ENCODE data around the gene EEF1A1. TPM values are rescaled to one million over a fixed set of nuclear protein-coding genes. Genes with fewer than 3 reads are reported as not detected.

The EEF1A1 gene
- total RNA-seq, 4 donors from 2014 or later: 7,087 to 8,344 (median 7,781) TPM

GRCh38 chr6:73503027-73503772 lies 17.6 kb downstream of the EEF1A1 start:
- H3K27ac ChIP-seq: no peak overlapping the region
- no peaks in the 10 kb centered on the region for H3K9me3 ChIP-seq
- H3K27me3 ChIP-seq: no peaks in the 10 kb centered on the region
- 53 to 67% methylated on average over 2 of the region's 2 CpGs for WGBS, 2 donors
- no peak overlapping the region for H3K4me3 ChIP-seq
- DNase-seq (ENCODE audit: low spot score in 2 of 2): no peak
- H3K36me3 ChIP-seq: peaks cover 0 to 68% (median 4%) of the 10 kb centered on the region in 3 donors
- no peaks in the 10 kb centered on the region for H3K4me1 ChIP-seq
- no peak for TF ChIP-seq POLR2A (IDR thresholded peaks at IDR 0.05)
- no peak for TF ChIP-seq CTCF (IDR thresholded peaks at IDR 0.05)
- TF ChIP-seq EP300 (IDR thresholded peaks at IDR 0.05): no peak

- 91 to 95% methylated on average over 3 of the region's 3 CpGs for WGBS, 2 donors
- Histone ChIP-seq H3K27ac (no peak overlapping the region), H3K9me3 (no peaks in the 10 kb centered on the region), H3K36me3 (peaks cover 2 to 98% (median 4%) of the 10 kb centered on the region in 3 donors), H3K4me3 (no peak overlapping the region), H3K4me1 (no peaks in the 10 kb centered on the region), H3K27me3 (no peaks in the 10 kb centered on the region)
- TF ChIP-seq EP300 (IDR thresholded peaks at IDR 0.05) (no peak), CTCF (IDR thresholded peaks at IDR 0.05) (no peak), POLR2A (IDR thresholded peaks at IDR 0.05) (no peak)
- no peak for DNase-seq (ENCODE audit: low spot score in 2 of 2)
These were observed 22.9 kb downstream of the EEF1A1 start for GRCh38 chr6:73497915-73498314.

- TF ChIP-seq CTCF (IDR thresholded peaks at IDR 0.05): no peak
- TF ChIP-seq EP300 (IDR thresholded peaks at IDR 0.05): no peak
- no peak for TF ChIP-seq POLR2A (IDR thresholded peaks at IDR 0.05)
- peaks cover 0 to 96% (median 11%) of the 10 kb centered on the region in 3 donors for H3K36me3 ChIP-seq
These were observed 29.5 kb downstream of the EEF1A1 start for GRCh38 chr6:73491377-73491776.

GRCh38 chr6:73487473-73487872 lies 33.4 kb downstream of the EEF1A1 start:
- H3K4me1 ChIP-seq: no peaks in the 10 kb centered on the region
- 89 to 98% methylated on average over 6 to 7 of the region's 7 CpGs for WGBS, 2 donors
- H3K4me3 ChIP-seq: no peak overlapping the region
- no peaks in the 10 kb centered on the region for H3K27me3 ChIP-seq
- no peak overlapping the region for H3K27ac ChIP-seq
- peaks cover 0 to 7% (median 0%) of the 10 kb centered on the region in 4 donors for H3K9me3 ChIP-seq
- DNase-seq (ENCODE audit: low spot score in 2 of 2): no peak
- peaks cover 0 to 99% (median 27%) of the 10 kb centered on the region in 3 donors for H3K36me3 ChIP-seq
- TF ChIP-seq POLR2A (IDR thresholded peaks at IDR 0.05) (no peak), EP300 (IDR thresholded peaks at IDR 0.05) (no peak), CTCF (IDR thresholded peaks at IDR 0.05) (no peak)

More at GRCh38 chr6:73491377-73491776, 29.5 kb downstream of the EEF1A1 start:
- H3K4me3 ChIP-seq: no peak overlapping the region
- H3K27me3 ChIP-seq: no peaks in the 10 kb centered on the region
- no peak overlapping the region for H3K27ac ChIP-seq
- H3K9me3 ChIP-seq: peaks cover 0 to 7% (median 0%) of the 10 kb centered on the region in 4 donors
- no peaks in the 10 kb centered on the region for H3K4me1 ChIP-seq
- DNase-seq (ENCODE audit: low spot score in 2 of 2): no peak

- no peak overlapping the region for H3K4me3 ChIP-seq
These were observed 36.4 kb downstream of the EEF1A1 start for GRCh38 chr6:73484438-73484837.

More at GRCh38 chr6:73484438-73484837, 36.4 kb downstream of the EEF1A1 start:
- DNase-seq (ENCODE audit: low spot score in 2 of 2): no peak
- TF ChIP-seq EP300 (IDR thresholded peaks at IDR 0.05) (no peak), CTCF (IDR thresholded peaks at IDR 0.05) (no peak), POLR2A (IDR thresholded peaks at IDR 0.05) (no peak)
- Histone ChIP-seq H3K9me3 (no peaks in the 10 kb centered on the region), H3K4me1 (no peaks in the 10 kb centered on the region), H3K27me3 (no peaks in the 10 kb centered on the region), H3K36me3 (peaks cover 4 to 100% (median 49%) of the 10 kb centered on the region in 3 donors), H3K27ac (no peak overlapping the region)
- 89 to 90% methylated on average over 2 of the region's 2 CpGs for WGBS, 2 donors
